ENCODE measurements around the gene DKKL1.
"Not testable (repeated sequence)": the region's sequence is repeated elsewhere in the genome, so short reads cannot be mapped to it uniquely, and the experiment has no call there.

Gene DKKL1

GRCh38 chr19:49366110-49366509 lies 2.4 kb downstream of the DKKL1 start:
- ChIA-PET CTCF (interaction anchor here (0.9 kb wide), 1 partner anchor 13 kb away, joined by 4 read pairs; no protein-coding TSS in a partner anchor), POLR2A (interaction anchor here (0.6 kb wide), 1 partner anchor 65 kb away, joined by 3 read pairs; no protein-coding TSS in a partner anchor)
- DNase-seq (ENCODE audit: low read depth, low spot score), result no peak
- no peak for TF ChIP-seq CTCF (IDR thresholded peaks at IDR 0.05; ENCODE audit: insufficient read depth, low read length, missing control alignments)
- H3K4me3 ChIP-seq (ENCODE audit: low read depth, low read length), result no peak overlapping the region

DNA sequence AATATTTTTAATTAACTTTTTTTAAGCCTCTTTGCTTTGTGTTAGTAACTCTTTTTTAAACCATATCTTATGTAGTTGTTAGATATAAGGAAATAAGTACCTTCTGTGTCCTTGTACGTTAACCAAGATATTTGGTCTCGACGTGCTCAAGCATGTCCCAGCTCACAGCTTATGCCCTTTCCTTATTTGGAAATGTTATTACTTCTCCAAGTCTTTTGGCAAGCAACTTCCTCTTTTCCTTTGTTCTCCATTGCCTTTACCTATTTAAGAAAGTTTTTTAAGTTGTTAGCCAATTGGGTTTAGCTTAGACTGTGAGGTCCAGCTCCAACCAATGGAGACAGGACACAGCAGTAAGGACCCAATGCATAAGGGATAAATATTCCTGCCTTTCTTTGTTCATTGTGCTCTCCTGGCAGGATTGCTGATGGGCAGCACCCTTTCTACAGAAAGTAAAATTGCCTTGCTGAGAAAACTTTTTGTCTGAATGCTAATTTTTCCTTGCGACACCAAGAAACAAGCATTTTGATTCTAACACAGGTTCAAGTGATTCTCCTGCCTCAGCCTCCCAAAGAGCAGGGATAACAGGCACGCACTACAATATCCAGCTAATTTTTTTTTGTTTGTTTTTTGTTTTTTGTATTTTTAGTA lies 5.2 kb downstream of the DKKL1 start:
- TF ChIP-seq CTCF (IDR thresholded peaks at IDR 0.05; ENCODE audit: insufficient read depth, low read length, missing control alignments), result no peak
- POLR2A ChIA-PET, result no interaction called here
- DNase-seq (ENCODE audit: low read depth, low spot score), result no peak
- no peak overlapping the region for H3K4me3 ChIP-seq (ENCODE audit: low read depth, low read length)
- CTCF ChIA-PET, result no interaction called here

DNA sequence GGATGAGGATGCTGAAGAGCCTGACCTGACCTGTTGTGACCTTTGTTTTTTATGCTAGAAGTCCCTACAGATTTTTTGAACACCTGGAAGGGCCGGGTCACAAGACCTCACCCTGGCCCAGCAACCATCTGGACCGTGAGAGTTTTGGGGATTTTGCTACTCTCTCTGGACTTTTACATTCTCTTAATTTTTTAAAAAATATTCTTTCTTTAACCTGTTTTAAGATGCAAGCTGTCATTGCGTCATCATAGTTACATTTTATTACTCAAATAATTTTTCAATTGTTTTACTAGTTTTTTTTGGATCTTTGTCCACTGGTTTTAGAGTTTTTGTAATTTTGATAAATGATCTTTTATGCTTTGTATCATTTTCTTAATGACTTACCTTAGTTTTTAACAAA lies 7.5 kb downstream of the DKKL1 start:
- no peak for DNase-seq (ENCODE audit: low read depth, low spot score)
- CTCF ChIA-PET, result no interaction called here
- no peak for TF ChIP-seq CTCF (IDR thresholded peaks at IDR 0.05; ENCODE audit: insufficient read depth, low read length, missing control alignments)
- H3K4me3 ChIP-seq (ENCODE audit: low read depth, low read length), result no peak overlapping the region
- POLR2A ChIA-PET, result no interaction called here

- CTCF ChIA-PET; H3K4me3 ChIP-seq (ENCODE audit: low read depth, low read length); DNase-seq (ENCODE audit: low read depth, low spot score): not testable (repeated sequence)
- POLR2A ChIA-PET, result interaction anchor here (0.7 kb wide), 1 partner anchor 104 kb away, joined by 3 read pairs; no protein-coding TSS in a partner anchor
Observed at GRCh38 chr19:49373174-49373573, 9.5 kb downstream of the DKKL1 start.

- no peak for DNase-seq (ENCODE audit: low read depth, low spot score)
- TF ChIP-seq CTCF (IDR thresholded peaks at IDR 0.05; ENCODE audit: insufficient read depth, low read length, missing control alignments), result no peak
- no peak overlapping the region for H3K4me3 ChIP-seq (ENCODE audit: low read depth, low read length)
- CTCF ChIA-PET, result interaction anchor here (1.2 kb wide), 1 partner anchor 17 kb away, joined by 4 read pairs; no protein-coding TSS in a partner anchor
- POLR2A ChIA-PET, result no interaction called here
Observed at GRCh38 chr19:49374665-49375434, 11.2 kb downstream of the DKKL1 start.

DNA sequence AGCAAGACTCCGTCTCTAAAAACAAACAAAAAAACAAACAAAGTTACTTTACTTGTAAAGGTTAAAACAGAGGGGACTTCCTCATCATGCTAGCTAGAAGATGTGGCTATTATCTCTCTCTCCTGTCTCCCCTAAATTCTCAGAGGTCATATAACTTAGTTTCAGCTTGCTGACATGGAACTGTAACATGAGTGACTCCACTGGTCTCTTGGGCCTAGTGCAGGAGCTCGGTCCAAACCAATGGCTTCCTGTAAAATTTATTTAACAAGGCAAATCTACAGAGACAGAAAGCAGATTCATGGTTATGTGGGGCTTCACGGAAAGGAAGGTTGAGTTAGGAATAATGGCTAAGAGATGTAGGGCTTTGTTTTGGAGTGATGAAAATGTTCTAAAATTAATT lies 14.8 kb downstream of the DKKL1 start:
- POLR2A ChIA-PET, result no interaction called here

More for the DNA sequence above, 14.8 kb downstream of the DKKL1 start:
- TF ChIP-seq CTCF (IDR thresholded peaks at IDR 0.05; ENCODE audit: insufficient read depth, low read length, missing control alignments), result no peak
- CTCF ChIA-PET, result interaction anchor here (1.5 to 3.7 kb wide), 3 partner anchors 8 to 13 kb away, joined by 4 to 18 read pairs (median 5); no protein-coding TSS in a partner anchor
- no peak for DNase-seq (ENCODE audit: low read depth, low spot score)
- H3K4me3 ChIP-seq (ENCODE audit: low read depth, low read length), result no peak overlapping the region
